A673 (cell line): ENCODE data around the gene KCNH5. TPM values are rescaled to one million over a fixed set of nuclear protein-coding genes. Genes with fewer than 3 reads are reported as not detected.

Experiments
- BruUV-seq: library from RNA; stranded (reverse); fragments of 400-500 nt; replicated peaks from 2 replicates; lab custom pipeline; 2021; lab: Mats Ljungman, UMichigan
- CTCF ChIA-PET: fragments of 300-600 bp; sonication (Branson Sonifier 250); formaldehyde crosslinking; loops from one replicate; lab custom pipeline; 2022; ENCODE audit warnings: antibody characterized with exemption; lab: Charles Lee
- POLR2A ChIA-PET: fragments of 300-600 bp; sonication (Branson Sonifier 250); formaldehyde crosslinking; loops from one replicate; lab custom pipeline; 2022; ENCODE audit warnings: antibody characterized with exemption; ENCODE audit not compliant: low non-redundant PET; lab: Charles Lee
- DNase-seq: peaks from one replicate; pipeline ENCODE4 v3.0.0-alpha.2; 2015; ENCODE audit warnings: low spot score
- H3K27ac ChIP-seq: fragments of 200-600 bp; sonication (generic); 2 replicates; pipeline ENCODE4 v1.5.1; 2016; ENCODE audit warnings: mixed run types, low read depth, mild to moderate bottlenecking, mixed read lengths, antibody characterized with exemption, low read length; ENCODE audit not compliant: poor library complexity, severe bottlenecking
- H3K27me3 ChIP-seq: fragments of 200-600 bp; sonication (generic); replicated peaks from 2 replicates; pipeline ENCODE4 v1.6.1; 2017; ENCODE audit warnings: mixed run types, low read depth, mild to moderate bottlenecking, mixed read lengths, antibody characterized with exemption, low read length; ENCODE audit not compliant: insufficient read depth, poor library complexity
- H3K36me3 ChIP-seq: fragments of 200-600 bp; sonication (generic); 2 replicates; pipeline ENCODE4 v1.6.1; 2016; ENCODE audit warnings: mixed run types, mild to moderate bottlenecking, mixed read lengths, antibody characterized with exemption, low read length; ENCODE audit not compliant: insufficient read depth, poor library complexity, severe bottlenecking
- H3K4me1 ChIP-seq: fragments of 200-600 bp; sonication (generic); 2 replicates; pipeline ENCODE4 v1.6.1; 2017; ENCODE audit warnings: mixed run types, mild to moderate bottlenecking, mixed read lengths, antibody characterized with exemption, low read length; ENCODE audit not compliant: insufficient read depth, poor library complexity, severe bottlenecking
- H3K4me3 ChIP-seq: fragments of 200-600 bp; sonication (generic); 2 replicates; pipeline ENCODE4 v1.5.1; 2016; ENCODE audit warnings: low read depth, mixed run types, mild to moderate bottlenecking, mixed read lengths, low read length; ENCODE audit not compliant: poor library complexity, severe bottlenecking
- H3K9me3 ChIP-seq: fragments of 200-600 bp; sonication (generic); 2 replicates; pipeline ENCODE4 v1.6.1; 2016; ENCODE audit warnings: mixed run types, low read depth, mild to moderate bottlenecking, mixed read lengths, antibody characterized with exemption, low read length; ENCODE audit not compliant: poor library complexity, severe bottlenecking
- EZH2 ChIP-seq: fragments of 200-600 bp; sonication (generic); IDR thresholded peaks from 2 replicates; pipeline ENCODE4 v1.6.1; 2017; ENCODE audit warnings: borderline replicate concordance, low read depth, mild to moderate bottlenecking, mixed read lengths, antibody characterized with exemption, low read length; ENCODE audit not compliant: poor library complexity, severe bottlenecking
- intact Hi-C: fragments of 100-400 bp; cut with micrococcal nuclease; formaldehyde crosslinking; loops from one replicate; pipeline ENCODE4 v1.10.0; 2022; ENCODE audit not compliant: unreplicated experiment
- total RNA-seq: library from RNA; stranded (reverse); gene quantifications from 2 replicates; pipeline ENCODE4 v1.2.3, GENCODE V29; 2021
- TF ChIP-seq, protein P1 (sequence below): fragments of 300-800, 200-600 bp; sonication (generic); conservative IDR thresholded peaks from 2 replicates; pipeline ENCODE4 v1.5.1; 2017; ENCODE audit warnings: low read depth, mild to moderate bottlenecking, antibody characterized with exemption, low read length, moderate library complexity, mixed read lengths

Gene KCNH5
- total RNA-seq, 1 experiment from 2014 or later = 27.9 TPM

DNA sequence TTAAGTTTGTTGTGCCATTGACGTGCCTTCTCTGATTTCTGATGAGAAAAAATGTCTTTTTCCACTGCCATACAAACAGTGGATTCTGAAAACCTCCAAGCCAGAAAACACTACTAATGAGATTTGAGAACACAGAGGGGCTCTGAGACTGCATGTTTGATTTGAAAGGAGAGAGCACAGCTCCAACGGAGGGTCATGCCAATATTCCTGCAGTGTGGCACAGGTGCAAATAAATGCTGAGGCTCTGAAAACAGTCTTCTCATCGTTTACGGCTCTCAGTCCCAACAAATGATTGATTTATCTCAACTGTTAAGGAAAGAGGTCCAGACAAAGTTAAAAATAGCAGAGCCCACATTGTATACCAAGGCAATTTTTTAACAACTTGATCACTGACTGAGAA, 128.7 kb downstream of the KCNH5 start:
- CTCF ChIA-PET = no interaction called here
- intact Hi-C loops = no loop called here
- no peak for TF ChIP-seq EZH2
- TF ChIP-seq, protein P1, sequence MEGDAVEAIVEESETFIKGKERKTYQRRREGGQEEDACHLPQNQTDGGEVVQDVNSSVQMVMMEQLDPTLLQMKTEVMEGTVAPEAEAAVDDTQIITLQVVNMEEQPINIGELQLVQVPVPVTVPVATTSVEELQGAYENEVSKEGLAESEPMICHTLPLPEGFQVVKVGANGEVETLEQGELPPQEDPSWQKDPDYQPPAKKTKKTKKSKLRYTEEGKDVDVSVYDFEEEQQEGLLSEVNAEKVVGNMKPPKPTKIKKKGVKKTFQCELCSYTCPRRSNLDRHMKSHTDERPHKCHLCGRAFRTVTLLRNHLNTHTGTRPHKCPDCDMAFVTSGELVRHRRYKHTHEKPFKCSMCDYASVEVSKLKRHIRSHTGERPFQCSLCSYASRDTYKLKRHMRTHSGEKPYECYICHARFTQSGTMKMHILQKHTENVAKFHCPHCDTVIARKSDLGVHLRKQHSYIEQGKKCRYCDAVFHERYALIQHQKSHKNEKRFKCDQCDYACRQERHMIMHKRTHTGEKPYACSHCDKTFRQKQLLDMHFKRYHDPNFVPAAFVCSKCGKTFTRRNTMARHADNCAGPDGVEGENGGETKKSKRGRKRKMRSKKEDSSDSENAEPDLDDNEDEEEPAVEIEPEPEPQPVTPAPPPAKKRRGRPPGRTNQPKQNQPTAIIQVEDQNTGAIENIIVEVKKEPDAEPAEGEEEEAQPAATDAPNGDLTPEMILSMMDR = no peak

GRCh38 chr14:62914873-62915272, 130.4 kb downstream of the KCNH5 start:
- peaks cover 11% of the 10 kb centered on the region for H3K4me1 ChIP-seq
- no peak overlapping the region for H3K27ac ChIP-seq
- intact Hi-C loops = no loop called here
- BruUV-seq = no TSS peak
- H3K27me3 ChIP-seq = no peaks in the 10 kb centered on the region
- TF ChIP-seq EZH2 = no peak
- TF ChIP-seq, protein P1 = no peak
- no peak overlapping the region for H3K4me3 ChIP-seq
- DNase-seq = no peak
- ChIA-PET CTCF (no interaction called here), POLR2A (no interaction called here)
- H3K36me3 ChIP-seq = no peaks in the 10 kb centered on the region
- H3K9me3 ChIP-seq = no peaks in the 10 kb centered on the region

More for the DNA sequence above, 128.7 kb downstream of the KCNH5 start:
- Histone ChIP-seq H3K9me3 (no peaks in the 10 kb centered on the region), H3K36me3 (no peaks in the 10 kb centered on the region), H3K4me1 (peaks cover 11% of the 10 kb centered on the region), H3K27me3 (no peaks in the 10 kb centered on the region), H3K4me3 (no peak overlapping the region), H3K27ac (no peak overlapping the region)
- POLR2A ChIA-PET = no interaction called here
- no TSS peak for BruUV-seq
- DNase-seq = no peak

DNA sequence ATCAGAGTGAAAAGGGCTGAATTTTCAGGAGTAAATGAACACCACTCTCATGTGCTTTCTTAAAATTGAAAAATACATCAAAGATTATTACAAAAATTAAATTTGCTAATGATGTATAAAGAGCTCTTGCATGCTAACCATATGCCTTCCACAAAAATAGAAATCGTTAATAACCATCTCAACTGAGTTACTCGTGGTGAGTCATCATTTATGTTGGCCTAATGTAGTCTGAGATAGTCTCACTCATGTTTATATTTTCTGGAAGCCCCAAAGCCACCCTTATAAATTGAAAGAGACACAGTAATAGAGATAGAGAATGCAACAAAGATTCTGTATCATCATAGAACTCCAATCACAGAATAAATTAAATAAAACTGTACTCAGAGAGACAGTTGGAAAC, 131.2 kb downstream of the KCNH5 start:
- DNase-seq = peak; percentile 27
- intact Hi-C loops = no loop called here
- H3K27ac ChIP-seq = no peak overlapping the region
- BruUV-seq = no TSS peak
- ChIA-PET CTCF (no interaction called here), POLR2A (interaction anchor here (0.5 to 0.6 kb wide), 2 partner anchors 234 to 1597 kb away, joined by 3 read pairs; no protein-coding TSS in a partner anchor)
- no peaks in the 10 kb centered on the region for H3K36me3 ChIP-seq
- H3K4me3 ChIP-seq = no peak overlapping the region
- TF ChIP-seq, protein P1 = no peak
- no peak for TF ChIP-seq EZH2
- peaks cover 11% of the 10 kb centered on the region for H3K4me1 ChIP-seq
- no peaks in the 10 kb centered on the region for H3K9me3 ChIP-seq
- H3K27me3 ChIP-seq = no peaks in the 10 kb centered on the region
